Glutamatergic neuron (in vitro differentiated cells): ENCODE data around the gene SIGLEC7. TPM values are rescaled to one million over a fixed set of nuclear protein-coding genes. Genes with fewer than 3 reads are reported as not detected.

Source experiments
- DNase-seq: peaks from one replicate; pipeline ENCODE4 v3.0.0; 2022
- H3K27ac Mint-ChIP-seq: one replicate; pipeline ENCODE4 v1.8.0; 2020; ENCODE audit warnings: mild to moderate bottlenecking, mixed read lengths, inconsistent platforms; ENCODE audit not compliant: unreplicated experiment
- H3K27me3 Mint-ChIP-seq: one replicate; pipeline ENCODE4 v1.8.0; 2020; ENCODE audit warnings: mild to moderate bottlenecking, moderate library complexity, mixed read lengths, inconsistent platforms; ENCODE audit not compliant: unreplicated experiment
- H3K36me3 Mint-ChIP-seq: one replicate; pipeline ENCODE4 v1.8.0; 2020; ENCODE audit warnings: mild to moderate bottlenecking, mixed read lengths, inconsistent platforms; ENCODE audit not compliant: unreplicated experiment
- H3K4me1 Mint-ChIP-seq: one replicate; pipeline ENCODE4 v1.8.0; 2020; ENCODE audit warnings: mild to moderate bottlenecking, low read depth, mixed read lengths, inconsistent platforms; ENCODE audit not compliant: unreplicated experiment
- H3K4me3 Mint-ChIP-seq: one replicate; pipeline ENCODE4 v1.8.0; 2020; ENCODE audit warnings: mild to moderate bottlenecking, mixed read lengths, inconsistent platforms; ENCODE audit not compliant: unreplicated experiment
- H3K9me3 Mint-ChIP-seq: one replicate; pipeline ENCODE4 v1.8.0; 2020; ENCODE audit warnings: mild to moderate bottlenecking, moderate library complexity, mixed read lengths, inconsistent platforms; ENCODE audit not compliant: unreplicated experiment
- total RNA-seq: library from RNA; stranded (reverse); fragmentation: NEBNext Ultra II Directional; extraction: Animal tissue kit (Norgen Biotek cat#: 25700); gene quantifications from one replicate; pipeline ENCODE4 v1.2.1, GENCODE V29; 2021; ENCODE audit not compliant: unreplicated experiment
- TF ChIP-seq, protein P1 (sequence below): fragments of 200-600 bp; sonication (generic); IDR thresholded peaks from one replicate; pipeline ENCODE4 v1.5.0; 2021; ENCODE audit not compliant: partially characterized antibody, unreplicated experiment

Gene SIGLEC7
- total RNA-seq, 1 donor from 2014 or later = not detected

DNA sequence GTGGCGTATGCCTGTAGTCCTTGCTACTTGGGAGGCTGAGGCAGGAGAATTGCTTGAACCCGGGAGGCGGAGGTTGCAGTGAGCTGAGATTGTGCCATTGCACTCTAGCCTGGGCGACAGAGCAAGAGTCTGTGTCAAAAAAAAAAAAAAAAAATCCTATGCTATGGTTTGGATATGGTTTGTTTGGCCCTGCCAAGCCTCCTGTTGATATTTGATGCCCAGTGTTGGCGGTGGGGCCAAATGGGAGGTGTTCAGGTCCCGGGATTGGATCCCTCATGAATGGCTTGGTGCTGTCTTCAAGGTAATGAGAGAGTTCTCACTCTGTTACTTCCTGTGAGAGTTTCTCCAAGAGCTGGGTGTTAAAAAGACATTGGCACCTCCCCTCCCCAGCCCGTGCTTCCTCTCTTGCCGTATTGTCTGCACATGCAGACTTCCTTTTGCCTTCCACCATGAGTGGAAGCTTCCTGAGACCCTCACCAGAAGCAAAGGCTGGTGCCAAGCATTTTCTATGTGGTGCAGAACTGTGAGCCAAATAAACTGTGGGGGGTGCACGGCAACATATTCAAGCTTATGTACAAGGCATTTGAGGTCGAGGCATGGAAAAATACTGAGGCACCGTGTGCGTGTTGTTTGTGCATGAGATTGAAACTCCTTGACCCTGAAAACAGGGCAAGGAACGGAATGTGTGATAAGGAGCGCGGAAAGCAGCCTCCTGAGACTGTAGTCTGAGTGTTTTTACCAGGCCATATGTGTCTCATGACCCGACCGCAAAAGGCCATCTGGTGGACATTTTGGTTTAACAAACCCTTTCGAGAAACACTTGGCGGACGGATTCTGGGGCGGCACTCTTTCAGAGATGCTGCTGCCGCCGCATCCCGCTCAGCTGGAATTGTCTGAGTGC is 10.1 kb upstream of the SIGLEC7 start:
- Mint-ChIP-seq H3K4me1 (peaks cover 16% of the 10 kb centered on the region), H3K4me3 (peak overlapping the region; percentile 71), H3K36me3 (peaks cover 5% of the 10 kb centered on the region), H3K27me3 (peaks cover 4% of the 10 kb centered on the region), H3K9me3 (peaks cover 11% of the 10 kb centered on the region), H3K27ac (peak overlapping the region; percentile 94)
- TF ChIP-seq, protein P1, sequence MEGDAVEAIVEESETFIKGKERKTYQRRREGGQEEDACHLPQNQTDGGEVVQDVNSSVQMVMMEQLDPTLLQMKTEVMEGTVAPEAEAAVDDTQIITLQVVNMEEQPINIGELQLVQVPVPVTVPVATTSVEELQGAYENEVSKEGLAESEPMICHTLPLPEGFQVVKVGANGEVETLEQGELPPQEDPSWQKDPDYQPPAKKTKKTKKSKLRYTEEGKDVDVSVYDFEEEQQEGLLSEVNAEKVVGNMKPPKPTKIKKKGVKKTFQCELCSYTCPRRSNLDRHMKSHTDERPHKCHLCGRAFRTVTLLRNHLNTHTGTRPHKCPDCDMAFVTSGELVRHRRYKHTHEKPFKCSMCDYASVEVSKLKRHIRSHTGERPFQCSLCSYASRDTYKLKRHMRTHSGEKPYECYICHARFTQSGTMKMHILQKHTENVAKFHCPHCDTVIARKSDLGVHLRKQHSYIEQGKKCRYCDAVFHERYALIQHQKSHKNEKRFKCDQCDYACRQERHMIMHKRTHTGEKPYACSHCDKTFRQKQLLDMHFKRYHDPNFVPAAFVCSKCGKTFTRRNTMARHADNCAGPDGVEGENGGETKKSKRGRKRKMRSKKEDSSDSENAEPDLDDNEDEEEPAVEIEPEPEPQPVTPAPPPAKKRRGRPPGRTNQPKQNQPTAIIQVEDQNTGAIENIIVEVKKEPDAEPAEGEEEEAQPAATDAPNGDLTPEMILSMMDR = no peak
- DNase-seq = peak; percentile 69

GRCh38 chr19:51135004-51135403 is 7.1 kb upstream of the SIGLEC7 start:
- no peak overlapping the region for H3K4me3 Mint-ChIP-seq
- TF ChIP-seq, protein P1 = no peak
- peaks cover 4% of the 10 kb centered on the region for H3K27me3 Mint-ChIP-seq
- peaks cover 19% of the 10 kb centered on the region for H3K4me1 Mint-ChIP-seq
- peaks cover 5% of the 10 kb centered on the region for H3K36me3 Mint-ChIP-seq
- H3K27ac Mint-ChIP-seq = no peak overlapping the region
- DNase-seq = no peak
- H3K9me3 Mint-ChIP-seq = peaks cover 12% of the 10 kb centered on the region

DNA sequence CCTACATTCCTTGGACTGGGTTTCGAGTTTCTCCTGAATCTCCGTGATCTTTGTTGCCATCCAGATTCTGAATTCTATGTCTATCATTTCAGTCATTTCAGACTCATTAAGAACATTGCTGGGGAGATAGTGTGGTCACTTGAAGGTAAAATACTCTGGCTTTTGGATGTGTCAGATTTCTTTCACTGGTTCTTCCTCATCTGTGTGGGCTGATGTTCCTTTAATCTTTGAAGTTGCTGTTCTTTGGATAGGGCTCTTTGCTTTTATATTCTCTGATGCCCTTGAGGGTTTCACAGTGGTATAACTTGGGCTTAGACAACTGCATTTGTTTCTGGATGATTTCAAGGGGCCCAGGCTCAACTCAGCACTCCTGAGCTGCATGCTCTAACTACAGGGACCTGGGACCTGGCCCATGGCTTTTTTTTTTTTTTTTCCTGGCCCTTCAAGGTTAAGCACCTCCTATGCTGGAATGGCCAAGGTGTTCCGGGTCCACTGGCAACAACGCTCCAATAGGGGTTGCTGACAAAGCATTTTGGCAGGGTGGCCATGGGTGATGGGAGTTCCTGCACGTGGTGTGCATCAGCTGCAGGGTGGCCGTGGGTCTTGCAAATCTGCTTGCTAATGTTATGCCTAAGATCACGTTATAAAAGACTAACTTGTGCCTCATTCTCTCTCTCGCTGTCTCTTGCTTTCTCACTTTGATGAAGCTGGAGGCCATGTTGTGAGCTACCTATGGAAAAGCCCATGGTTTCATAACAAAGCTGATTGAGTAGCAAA is 5.9 kb upstream of the SIGLEC7 start:
- no peak for DNase-seq
- Mint-ChIP-seq H3K27ac (no peak overlapping the region), H3K4me1 (peaks cover 14% of the 10 kb centered on the region), H3K4me3 (no peak overlapping the region), H3K9me3 (peaks cover 10% of the 10 kb centered on the region), H3K27me3 (peaks cover 4% of the 10 kb centered on the region), H3K36me3 (peaks cover 5% of the 10 kb centered on the region)
- TF ChIP-seq, protein P1 = no peak

GRCh38 chr19:51136851-51137551 is 5.1 kb upstream of the SIGLEC7 start:
- H3K36me3 Mint-ChIP-seq = peaks cover 5% of the 10 kb centered on the region
- DNase-seq = no peak
- peaks cover 8% of the 10 kb centered on the region for H3K9me3 Mint-ChIP-seq
- no peak overlapping the region for H3K4me3 Mint-ChIP-seq
- peaks cover 14% of the 10 kb centered on the region for H3K4me1 Mint-ChIP-seq
- H3K27ac Mint-ChIP-seq = no peak overlapping the region
- peaks cover 6% of the 10 kb centered on the region for H3K27me3 Mint-ChIP-seq
- TF ChIP-seq, protein P1 = no peak
